ENCODE results near the gene LILRB3.
"Not testable (repeated sequence)": the region's sequence is repeated elsewhere in the genome, so short reads cannot be mapped to it uniquely, and the experiment has no call there.

Gene LILRB3

GRCh38 chr19:54172471-54173358 is 50.1 kb downstream of the LILRB3 start, which contains the start of gene TMC4:
TSS of gene TMC4 (minus strand) at chr19:54173160. CDS start at chr19:54173117, 43 bp downstream.
- DNase-seq (ENCODE audit: low read depth, low spot score), result no peak
- peak within 1 kb of the TSS; percentile 74 for H3K27ac ChIP-seq

GRCh38 chr19:54171736-54172431 is 50.9 kb downstream of the LILRB3 start:
- DNase-seq (ENCODE audit: low read depth, low spot score), result not testable (repeated sequence)

GRCh38 chr19:54169149-54169740 is 53.6 kb downstream of the LILRB3 start:
- no peak overlapping the region for H3K27ac ChIP-seq
- DNase-seq (ENCODE audit: low read depth, low spot score), result no peak

More at GRCh38 chr19:54171736-54172431, 50.9 kb downstream of the LILRB3 start:
- not testable (repeated sequence) for H3K27ac ChIP-seq

GRCh38 chr19:54168174-54168917 is 54.5 kb downstream of the LILRB3 start:
- DNase-seq (ENCODE audit: low read depth, low spot score), result no peak
- no peak overlapping the region for H3K27ac ChIP-seq
